HG03342 (cell line): ENCODE measurements around the gene MGMT.

ENCODE experiments used
- ATAC-seq: cut with Tn5 transposase; IDR thresholded peaks from one replicate; pipeline ENCODE4 v1.9.1; 2021; ENCODE audit warnings: mild to moderate bottlenecking, moderate library complexity; ENCODE audit not compliant: unreplicated experiment

Gene MGMT

GRCh38 chr10:129755158-129755591 lies 288.1 kb downstream of the MGMT start:
- no peak for ATAC-seq

- ATAC-seq, result no peak
Measured at GRCh38 chr10:129755621-129756020, 288.6 kb downstream of the MGMT start.

GRCh38 chr10:129756912-129757901 lies 290.2 kb downstream of the MGMT start:
- no peak for ATAC-seq

GRCh38 chr10:129758207-129759021 lies 291.4 kb downstream of the MGMT start:
- no peak for ATAC-seq

GRCh38 chr10:129759214-129760002 lies 292.4 kb downstream of the MGMT start:
- ATAC-seq, result no peak

GRCh38 chr10:129760003-129760315 lies 292.9 kb downstream of the MGMT start:
- ATAC-seq, result no peak

GRCh38 chr10:129760416-129760815 lies 293.4 kb downstream of the MGMT start:
- ATAC-seq, result no peak

- ATAC-seq, result no peak
Measured at GRCh38 chr10:129761197-129761972, 294.3 kb downstream of the MGMT start.

GRCh38 chr10:129761981-129762956 lies 295.2 kb downstream of the MGMT start:
- no peak for ATAC-seq

GRCh38 chr10:129764011-129764900 lies 297.2 kb downstream of the MGMT start:
- ATAC-seq, result no peak

GRCh38 chr10:129764901-129765663 lies 298.0 kb downstream of the MGMT start:
- no peak for ATAC-seq

- no peak for ATAC-seq
Measured at GRCh38 chr10:129765664-129766550, 298.9 kb downstream of the MGMT start.

- ATAC-seq, result no peak
Measured at GRCh38 chr10:129766611-129767550, 299.8 kb downstream of the MGMT start.

GRCh38 chr10:129767751-129768150 lies 300.7 kb downstream of the MGMT start:
- no peak for ATAC-seq
